ENCODE results near the gene TCP1. TPM values are rescaled to one million over a fixed set of nuclear protein-coding genes. Genes with fewer than 3 reads are reported as not detected.
A peak's percentile ranks its signal among the peaks of the same experiment; 100 is the strongest.

The TCP1 gene
- total and polyA plus RNA-seq, 2 of the 8 experiments (the other 6 are each of a cell fraction or from before 2014, with no cell fraction given), result 117 to 348 TPM

DNA sequence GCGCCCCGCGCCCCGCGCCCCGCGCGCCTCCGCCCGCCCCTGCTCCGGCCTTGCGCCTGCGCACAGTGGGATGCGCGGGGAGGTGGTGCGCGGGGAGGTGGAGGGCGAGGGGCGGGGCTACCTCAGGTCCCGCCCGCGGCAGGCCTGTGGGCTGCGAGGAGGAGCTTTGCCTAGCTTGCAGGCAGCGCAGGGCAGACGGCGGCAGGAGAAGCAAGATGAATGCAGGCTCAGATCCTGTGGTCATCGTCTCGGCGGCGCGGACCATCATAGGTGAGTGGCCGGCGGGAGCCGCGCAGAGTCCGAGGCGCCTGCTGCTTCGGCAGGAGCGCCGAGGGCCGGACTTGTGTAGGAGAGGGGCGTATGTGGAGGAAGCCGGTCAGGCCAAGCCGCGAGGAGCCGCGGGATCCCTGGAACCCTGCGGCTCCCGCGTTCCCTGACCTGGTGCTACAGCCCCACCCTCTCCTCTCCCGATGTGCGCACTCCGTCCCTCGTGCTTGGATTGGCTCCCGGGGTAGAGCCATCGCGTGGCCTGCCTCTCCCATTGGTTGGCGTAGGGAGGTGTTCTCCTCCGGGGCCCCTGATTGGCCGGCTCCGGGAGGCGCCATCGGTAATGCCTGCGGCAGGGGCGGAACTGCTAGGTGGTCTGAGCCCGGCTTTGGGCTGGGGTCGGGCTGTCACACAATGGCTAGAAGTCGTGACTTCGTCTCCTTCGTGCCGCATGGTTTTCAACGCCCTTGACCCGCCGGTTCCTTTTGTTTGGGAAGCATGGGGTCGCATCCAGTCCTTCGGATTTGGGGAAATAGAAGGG lies 27.3 kb downstream of the TCP1 start, which contains the start of gene ACAT2 (continued):
- no peak for TF ChIP-seq RNF2 (IDR thresholded peaks at IDR 0.05; ENCODE audit: borderline replicate concordance, low read depth, low read length, missing control alignments, poor library complexity, severe bottlenecking)
- no peak for TF ChIP-seq SIRT6 (IDR thresholded peaks at IDR 0.05; ENCODE audit: low read length)
- TF ChIP-seq, protein P1, sequence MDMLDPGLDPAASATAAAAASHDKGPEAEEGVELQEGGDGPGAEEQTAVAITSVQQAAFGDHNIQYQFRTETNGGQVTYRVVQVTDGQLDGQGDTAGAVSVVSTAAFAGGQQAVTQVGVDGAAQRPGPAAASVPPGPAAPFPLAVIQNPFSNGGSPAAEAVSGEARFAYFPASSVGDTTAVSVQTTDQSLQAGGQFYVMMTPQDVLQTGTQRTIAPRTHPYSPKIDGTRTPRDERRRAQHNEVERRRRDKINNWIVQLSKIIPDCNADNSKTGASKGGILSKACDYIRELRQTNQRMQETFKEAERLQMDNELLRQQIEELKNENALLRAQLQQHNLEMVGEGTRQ (IDR thresholded peaks at IDR 0.05; ENCODE audit: low read length), result no peak
- TF ChIP-seq, protein P2, sequence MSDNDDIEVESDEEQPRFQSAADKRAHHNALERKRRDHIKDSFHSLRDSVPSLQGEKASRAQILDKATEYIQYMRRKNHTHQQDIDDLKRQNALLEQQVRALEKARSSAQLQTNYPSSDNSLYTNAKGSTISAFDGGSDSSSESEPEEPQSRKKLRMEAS (IDR thresholded peaks at IDR 0.05), result peak; percentile 62; the same call in 1 of the 2 replicates
- no peak for TF ChIP-seq RAD21 (IDR thresholded peaks at IDR 0.05 in 1 of 2, conservative IDR thresholded peaks at IDR 0.05 in 1 of 2; ENCODE audit: low read depth in 2 of 2, low read length in 2 of 2)
- no peak for TF ChIP-seq BACH1 (IDR thresholded peaks at IDR 0.05; ENCODE audit: low read length)
- TF ChIP-seq YY1 (IDR thresholded peaks at IDR 0.05; ENCODE audit: low read depth, low read length), result no peak
- no peak for TF ChIP-seq BCL11A (IDR thresholded peaks at IDR 0.05; ENCODE audit: low read depth in 2 of 2, low read length in 2 of 2)
- peak; percentile 61 for TF ChIP-seq TBP (IDR thresholded peaks at IDR 0.05; ENCODE audit: low read depth, low read length)
- TF ChIP-seq, protein P3, sequence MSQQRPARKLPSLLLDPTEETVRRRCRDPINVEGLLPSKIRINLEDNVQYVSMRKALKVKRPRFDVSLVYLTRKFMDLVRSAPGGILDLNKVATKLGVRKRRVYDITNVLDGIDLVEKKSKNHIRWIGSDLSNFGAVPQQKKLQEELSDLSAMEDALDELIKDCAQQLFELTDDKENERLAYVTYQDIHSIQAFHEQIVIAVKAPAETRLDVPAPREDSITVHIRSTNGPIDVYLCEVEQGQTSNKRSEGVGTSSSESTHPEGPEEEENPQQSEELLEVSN (IDR thresholded peaks at IDR 0.05), result peak; percentile 57; the same call in 1 of the 2 replicates
- no peak for TF ChIP-seq SIX5 (IDR thresholded peaks at IDR 0.05; ENCODE audit: low read depth, low read length)
- no peak for TF ChIP-seq SP4 (IDR thresholded peaks at IDR 0.05; ENCODE audit: low read length)
- TF ChIP-seq CHD2 (IDR thresholded peaks at IDR 0.05; ENCODE audit: low read length), result peak; percentile 77
- no peak for TF ChIP-seq FOSL1 (IDR thresholded peaks at IDR 0.05; ENCODE audit: insufficient read depth, low read depth, low read length)
- TF ChIP-seq RXRA (IDR thresholded peaks at IDR 0.05; ENCODE audit: insufficient read depth, low read depth, low read length), result no peak
- no peak for TF ChIP-seq SRF (IDR thresholded peaks at IDR 0.05; ENCODE audit: low read depth, low read length)
- no peak for TF ChIP-seq JUND (IDR thresholded peaks at IDR 0.05; ENCODE audit: low read length)
- no peak for TF ChIP-seq POU5F1 (IDR thresholded peaks at IDR 0.05; ENCODE audit: low read depth, low read length)
- no peak for TF ChIP-seq KDM1A (IDR thresholded peaks at IDR 0.05; ENCODE audit: borderline replicate concordance, low read length)
- TF ChIP-seq SUZ12 (IDR thresholded peaks at IDR 0.05; ENCODE audit: low read length), result no peak
- peak; percentile 95 for TF ChIP-seq SP1 (IDR thresholded peaks at IDR 0.05; ENCODE audit: low read depth, low read length)
